Brain microvascular endothelial cell (primary cell): ENCODE results near the gene RBBP8NL.

Experiments
- DNase-seq: peaks from one replicate; pipeline ENCODE4 v3.0.0-alpha.2; 2020
- H3K27ac ChIP-seq: fragments of 250-450 bp; sonication (Bioruptor Pico); 2 replicates; pipeline ENCODE4 v1.5.1; 2020; ENCODE audit warnings: mild to moderate bottlenecking, moderate library complexity
- H3K27me3 ChIP-seq: fragments of 250-450 bp; sonication (Bioruptor Pico); replicated peaks from 2 replicates; pipeline ENCODE4 v1.5.1; 2020; ENCODE audit warnings: mild to moderate bottlenecking
- H3K36me3 ChIP-seq: fragments of 250-450 bp; sonication (Bioruptor Pico); replicated peaks from 2 replicates; pipeline ENCODE4 v1.5.1; 2020; ENCODE audit warnings: mild to moderate bottlenecking
- H3K4me3 ChIP-seq: 2 replicates; pipeline ENCODE4 v1.5.1; 2011; ENCODE audit warnings: low read depth, mild to moderate bottlenecking, control low read depth, low read length, moderate library complexity
- in situ Hi-C: cut with HindIII; loops from 2 replicates; pipeline ENCODE4 v1.10.0; 2017; ENCODE audit warnings: low sequenced_read_pairs, low pct_ligation_motif_present
- TF ChIP-seq, protein P1 (sequence below): IDR thresholded peaks from 2 replicates; pipeline ENCODE4 v1.5.1; 2011; ENCODE audit warnings: low read depth, mild to moderate bottlenecking, moderate library complexity, low read length, control low read depth, inconsistent platforms; ENCODE audit errors: missing control alignments

RBBP8NL gene

DNA sequence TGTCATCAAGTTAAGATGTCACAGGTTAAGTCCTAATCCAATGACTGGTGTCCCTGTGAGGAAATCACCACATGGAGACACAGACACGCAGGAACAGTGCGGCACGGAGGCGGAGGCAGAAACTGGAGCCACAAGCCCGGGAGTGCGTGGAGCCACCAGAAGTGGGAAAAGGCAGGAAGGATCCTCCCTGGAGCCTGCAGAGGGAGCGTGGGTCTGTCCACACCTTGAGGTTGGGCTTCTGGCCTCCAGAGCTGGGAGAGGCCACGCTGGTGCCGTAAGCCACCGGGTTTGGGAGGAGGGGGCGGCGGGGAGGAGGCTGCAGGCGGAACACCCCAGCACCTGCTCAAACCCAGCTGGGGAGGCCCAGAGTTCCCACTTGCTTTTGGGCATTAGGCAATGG is 24.0 kb downstream of the RBBP8NL start:
- TF ChIP-seq, protein P1, sequence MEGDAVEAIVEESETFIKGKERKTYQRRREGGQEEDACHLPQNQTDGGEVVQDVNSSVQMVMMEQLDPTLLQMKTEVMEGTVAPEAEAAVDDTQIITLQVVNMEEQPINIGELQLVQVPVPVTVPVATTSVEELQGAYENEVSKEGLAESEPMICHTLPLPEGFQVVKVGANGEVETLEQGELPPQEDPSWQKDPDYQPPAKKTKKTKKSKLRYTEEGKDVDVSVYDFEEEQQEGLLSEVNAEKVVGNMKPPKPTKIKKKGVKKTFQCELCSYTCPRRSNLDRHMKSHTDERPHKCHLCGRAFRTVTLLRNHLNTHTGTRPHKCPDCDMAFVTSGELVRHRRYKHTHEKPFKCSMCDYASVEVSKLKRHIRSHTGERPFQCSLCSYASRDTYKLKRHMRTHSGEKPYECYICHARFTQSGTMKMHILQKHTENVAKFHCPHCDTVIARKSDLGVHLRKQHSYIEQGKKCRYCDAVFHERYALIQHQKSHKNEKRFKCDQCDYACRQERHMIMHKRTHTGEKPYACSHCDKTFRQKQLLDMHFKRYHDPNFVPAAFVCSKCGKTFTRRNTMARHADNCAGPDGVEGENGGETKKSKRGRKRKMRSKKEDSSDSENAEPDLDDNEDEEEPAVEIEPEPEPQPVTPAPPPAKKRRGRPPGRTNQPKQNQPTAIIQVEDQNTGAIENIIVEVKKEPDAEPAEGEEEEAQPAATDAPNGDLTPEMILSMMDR = no peak
- H3K27me3 ChIP-seq = no peaks in the 10 kb centered on the region
- H3K36me3 ChIP-seq = no peaks in the 10 kb centered on the region
- no peak overlapping the region for H3K27ac ChIP-seq
- DNase-seq = no peak
- H3K4me3 ChIP-seq = no peak overlapping the region
- in situ Hi-C loops = no loop called here

DNA sequence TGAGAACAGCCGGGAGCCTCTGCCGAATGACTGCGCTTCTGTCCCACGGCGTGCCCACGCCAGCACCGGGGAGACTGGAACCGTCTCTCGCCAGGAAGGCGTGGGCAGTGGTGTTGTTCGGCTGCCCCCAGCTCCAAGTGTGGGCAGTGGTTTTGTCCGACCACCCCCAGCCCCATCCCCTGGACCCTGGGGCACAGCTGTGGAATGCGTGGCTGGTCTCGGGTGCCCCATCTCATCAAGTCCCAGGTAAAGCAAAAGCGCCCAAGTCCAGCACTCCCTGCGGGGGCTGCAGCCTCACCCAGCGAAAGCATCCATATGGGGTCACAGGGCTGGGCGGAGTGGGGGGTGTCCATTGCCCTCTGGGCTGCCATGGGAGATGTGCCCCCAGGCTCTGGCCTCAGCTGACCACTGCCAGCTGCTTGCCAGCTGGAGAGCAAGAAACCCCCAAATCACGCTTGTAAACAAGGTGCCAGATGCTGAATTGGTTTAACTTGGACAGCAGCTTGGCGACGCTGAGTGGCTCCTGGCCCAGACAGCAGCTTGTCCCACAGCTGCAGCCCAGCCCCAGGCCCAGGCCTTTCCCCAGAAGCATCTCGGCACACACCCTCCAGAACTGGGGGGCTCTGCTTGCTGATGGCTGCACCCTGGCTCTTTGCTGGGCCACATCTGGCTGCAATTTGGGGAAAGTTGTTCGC is 24.7 kb downstream of the RBBP8NL start:
- H3K4me3 ChIP-seq = no peak overlapping the region
- TF ChIP-seq, protein P1 = no peak
- no peaks in the 10 kb centered on the region for H3K36me3 ChIP-seq
- no peak for DNase-seq
- H3K27me3 ChIP-seq = no peaks in the 10 kb centered on the region
- in situ Hi-C loops = no loop called here
- H3K27ac ChIP-seq = no peak overlapping the region

DNA sequence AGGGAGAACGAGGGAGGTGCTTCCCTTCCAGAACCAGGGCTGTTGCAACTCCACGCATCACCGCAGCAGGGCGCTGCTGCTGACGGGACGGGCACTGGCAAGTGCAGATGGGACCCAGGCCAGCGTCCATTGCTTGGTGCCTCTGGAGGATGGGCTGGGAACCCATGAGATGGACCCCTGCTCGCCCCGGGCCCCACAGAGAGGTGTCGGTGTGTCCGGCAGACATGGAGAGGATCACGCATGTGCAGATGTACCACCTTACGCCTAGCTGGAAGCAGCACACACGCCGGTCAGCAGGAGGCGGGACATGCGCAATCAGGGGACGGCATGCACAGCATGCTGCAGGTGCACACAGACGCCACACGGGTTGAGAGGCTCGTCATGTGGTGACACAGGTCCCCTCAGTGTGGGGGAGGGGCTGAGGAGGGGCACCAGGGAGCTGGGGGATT is 26.0 kb downstream of the RBBP8NL start:
- H3K4me3 ChIP-seq = no peak overlapping the region
- DNase-seq = no peak
- no peak overlapping the region for H3K27ac ChIP-seq
- TF ChIP-seq, protein P1 = peak; percentile 40
- no peaks in the 10 kb centered on the region for H3K36me3 ChIP-seq
- H3K27me3 ChIP-seq = no peaks in the 10 kb centered on the region
- in situ Hi-C loops = no loop called here

DNA sequence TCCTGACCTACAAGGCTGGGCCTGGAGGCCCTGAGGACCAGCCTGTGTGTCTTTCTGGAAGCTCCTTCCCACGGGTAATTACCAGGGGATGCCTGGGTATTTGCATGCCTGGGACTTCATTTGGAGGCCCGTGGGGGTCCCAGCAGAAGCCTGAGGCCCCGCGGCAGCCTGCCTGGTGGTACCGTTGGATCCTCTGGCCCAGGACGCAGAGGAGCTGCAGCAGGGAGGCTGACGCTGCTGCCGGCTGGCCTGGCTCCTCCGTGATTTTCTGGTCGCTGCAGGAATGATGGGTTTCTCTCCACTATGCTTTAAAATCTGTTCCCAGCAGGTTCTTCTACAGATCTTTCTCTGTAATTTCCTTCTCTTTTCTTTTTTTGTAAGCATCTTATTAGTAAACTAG is 26.8 kb downstream of the RBBP8NL start:
- TF ChIP-seq, protein P1 = no peak
- no peak for DNase-seq
- in situ Hi-C loops = no loop called here
- Histone ChIP-seq H3K27ac (no peak overlapping the region), H3K4me3 (no peak overlapping the region), H3K27me3 (no peaks in the 10 kb centered on the region), H3K36me3 (no peaks in the 10 kb centered on the region)

DNA sequence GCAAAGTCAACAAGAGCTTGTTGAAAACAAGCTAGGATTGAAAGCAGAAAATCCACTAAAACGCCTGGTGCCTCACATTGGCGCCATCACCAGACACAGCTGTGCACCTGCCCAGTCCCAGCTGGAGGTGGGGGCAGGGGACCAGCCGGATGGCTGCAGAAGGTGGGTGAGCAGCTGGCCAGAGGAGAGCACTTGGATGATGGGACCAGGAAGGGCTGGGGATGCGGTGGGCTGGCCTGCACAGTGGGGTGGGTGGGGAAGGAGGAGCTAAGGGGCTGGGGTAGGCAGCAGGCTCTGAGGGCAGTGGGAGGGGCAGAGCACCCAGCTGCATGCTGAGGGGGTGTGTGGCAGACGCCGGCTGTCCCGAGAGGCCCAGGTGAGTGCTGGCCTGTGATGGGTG is 27.3 kb downstream of the RBBP8NL start:
- in situ Hi-C loops = no loop called here
- TF ChIP-seq, protein P1 = no peak

More for the DNA sequence above, 27.3 kb downstream of the RBBP8NL start:
- H3K27ac ChIP-seq = no peak overlapping the region
- H3K27me3 ChIP-seq = no peaks in the 10 kb centered on the region
- no peak for DNase-seq
- no peaks in the 10 kb centered on the region for H3K36me3 ChIP-seq
- H3K4me3 ChIP-seq = no peak overlapping the region
